ENCODE data around the gene PDLIM1. TPM values are rescaled to one million over a fixed set of nuclear protein-coding genes. Genes with fewer than 3 reads are reported as not detected.
A peak's percentile ranks its signal among the peaks of the same experiment; 100 is the strongest.

PDLIM1 gene
- total and polyA plus RNA-seq, 11 donors: 225 to 434 (median 330) TPM

DNA sequence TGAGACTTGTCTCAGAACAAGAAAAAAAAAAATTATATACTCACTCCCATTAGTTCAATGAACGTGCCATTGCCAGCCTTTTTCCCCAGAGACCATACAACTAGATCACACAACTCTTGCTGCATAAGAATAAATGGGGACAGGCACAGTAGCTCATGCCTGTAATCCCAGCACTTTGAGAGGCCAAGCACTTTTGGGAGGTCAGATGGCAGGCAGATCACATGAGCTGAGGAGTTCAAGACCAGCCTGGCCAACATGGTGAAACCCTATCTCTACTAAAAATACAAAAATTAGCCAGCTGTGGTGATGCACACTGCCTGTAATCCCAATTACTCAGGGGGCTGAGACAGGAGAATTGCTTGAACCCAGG, 13.6 kb downstream of the PDLIM1 start:
- Histone ChIP-seq H3K36me3 (peaks cover 0 to 3% (median 0%) of the 10 kb centered on the region in 9 donors), H3K27me3 (no peaks in the 10 kb centered on the region), H3K9me3 (no peaks in the 10 kb centered on the region), H3K4me1 (peaks cover 18 to 100% (median 92%) of the 10 kb centered on the region in 12 donors), H3K27ac (peak overlapping the region in 11 of 12 donors; percentile 11 to 85 (median 74)), H3K4me3 (no peak overlapping the region)
- DNase-seq (no peak), ATAC-seq (no peak)
- intact Hi-C loops (cut with DNase I): no loop called here
- TF ChIP-seq, protein P1, sequence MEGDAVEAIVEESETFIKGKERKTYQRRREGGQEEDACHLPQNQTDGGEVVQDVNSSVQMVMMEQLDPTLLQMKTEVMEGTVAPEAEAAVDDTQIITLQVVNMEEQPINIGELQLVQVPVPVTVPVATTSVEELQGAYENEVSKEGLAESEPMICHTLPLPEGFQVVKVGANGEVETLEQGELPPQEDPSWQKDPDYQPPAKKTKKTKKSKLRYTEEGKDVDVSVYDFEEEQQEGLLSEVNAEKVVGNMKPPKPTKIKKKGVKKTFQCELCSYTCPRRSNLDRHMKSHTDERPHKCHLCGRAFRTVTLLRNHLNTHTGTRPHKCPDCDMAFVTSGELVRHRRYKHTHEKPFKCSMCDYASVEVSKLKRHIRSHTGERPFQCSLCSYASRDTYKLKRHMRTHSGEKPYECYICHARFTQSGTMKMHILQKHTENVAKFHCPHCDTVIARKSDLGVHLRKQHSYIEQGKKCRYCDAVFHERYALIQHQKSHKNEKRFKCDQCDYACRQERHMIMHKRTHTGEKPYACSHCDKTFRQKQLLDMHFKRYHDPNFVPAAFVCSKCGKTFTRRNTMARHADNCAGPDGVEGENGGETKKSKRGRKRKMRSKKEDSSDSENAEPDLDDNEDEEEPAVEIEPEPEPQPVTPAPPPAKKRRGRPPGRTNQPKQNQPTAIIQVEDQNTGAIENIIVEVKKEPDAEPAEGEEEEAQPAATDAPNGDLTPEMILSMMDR (IDR thresholded peaks at IDR 0.05): no peak
- no peak for TF ChIP-seq POLR2A (IDR thresholded peaks at IDR 0.05)
- 17 to 54% (median 29%) methylated on average over 1 of the region's 1 CpG for WGBS, 4 donors

DNA sequence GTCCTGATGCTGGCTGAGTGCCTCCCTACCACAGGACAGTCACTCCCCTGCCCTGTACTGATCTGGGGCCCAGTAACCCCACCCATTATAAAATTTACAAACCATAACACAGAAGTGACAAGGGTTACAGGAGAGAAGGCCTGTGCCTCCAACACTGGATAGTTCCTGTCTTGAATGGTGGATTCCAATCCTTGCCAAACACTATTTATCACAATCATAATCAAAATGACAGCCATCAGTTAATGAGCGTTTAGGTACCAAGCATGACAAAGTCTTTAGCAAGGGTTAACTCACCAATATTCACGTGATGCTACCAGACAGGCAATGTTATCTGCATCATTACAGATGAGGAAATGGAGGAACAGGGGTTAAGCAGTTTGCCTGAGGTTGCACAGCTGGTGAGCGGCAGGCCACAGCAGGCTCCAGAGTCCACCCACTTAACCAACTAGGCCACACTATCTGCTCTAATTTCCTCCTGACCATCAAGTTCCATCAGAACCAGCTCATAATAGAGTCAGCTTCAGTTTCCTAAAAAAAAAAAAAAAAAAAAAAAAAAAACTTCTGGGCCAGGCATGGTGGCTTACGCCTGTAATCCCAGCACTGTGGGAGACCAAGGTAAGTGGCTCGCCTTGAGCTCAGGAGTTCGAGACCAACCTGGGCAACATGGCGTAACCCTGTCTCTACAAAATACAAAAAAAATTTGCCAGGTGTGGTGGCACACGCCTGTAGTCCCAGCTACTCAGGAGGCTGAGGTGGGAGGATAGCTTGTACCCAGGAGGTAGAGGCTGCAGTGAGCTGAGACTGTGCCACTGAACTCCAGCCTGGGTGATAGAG, 14.2 kb downstream of the PDLIM1 start:
- Histone ChIP-seq H3K36me3 (peaks cover 0 to 2% (median 0%) of the 10 kb centered on the region in 9 donors), H3K27me3 (no peaks in the 10 kb centered on the region), H3K4me3 (no peak overlapping the region), H3K9me3 (no peaks in the 10 kb centered on the region), H3K4me1 (peaks cover 18 to 100% (median 88%) of the 10 kb centered on the region in 12 donors), H3K27ac (peak overlapping the region; percentile 44 to 88 (median 78))
- DNase-seq: no peak
- 71 to 77% (median 75%) methylated on average over 8 of the region's 8 CpGs for WGBS, 4 donors
- TF ChIP-seq, protein P1 (IDR thresholded peaks at IDR 0.05): no peak
- no peak for TF ChIP-seq POLR2A (IDR thresholded peaks at IDR 0.05)
- intact Hi-C loops (cut with DNase I): no loop called here
- ATAC-seq: peak; percentile 17 to 63 (median 50)

DNA sequence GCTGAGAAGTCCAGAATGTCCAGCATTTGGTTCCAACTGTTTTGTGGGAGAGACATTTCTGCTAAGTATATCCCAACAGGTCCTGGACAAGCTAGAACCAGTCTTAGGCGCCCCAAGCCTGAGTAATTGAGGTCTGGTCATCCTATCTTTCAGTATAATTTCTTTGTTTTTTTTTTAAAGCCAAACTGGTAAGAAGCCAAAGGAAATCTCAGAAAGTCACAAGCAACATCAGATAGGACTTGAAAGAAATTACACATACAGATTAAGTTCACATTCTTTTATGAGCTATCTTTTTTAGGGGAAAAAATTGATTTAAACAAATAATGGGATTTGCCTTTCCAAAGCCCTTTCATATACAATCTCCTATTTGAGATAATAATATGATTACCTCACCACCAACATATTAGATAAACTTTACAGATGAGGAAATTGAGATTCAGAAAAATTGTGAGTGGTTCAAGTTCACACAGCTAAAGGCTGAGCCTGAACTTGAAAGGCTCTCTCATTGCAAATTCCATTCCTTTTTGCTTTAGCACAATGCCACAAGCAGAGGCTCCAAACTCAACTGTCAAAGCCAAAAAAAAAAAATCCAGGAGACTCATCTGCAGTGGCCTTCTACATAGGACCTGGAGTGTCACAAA, 15.0 kb downstream of the PDLIM1 start:
- Histone ChIP-seq H3K4me3 (no peak overlapping the region), H3K27me3 (no peaks in the 10 kb centered on the region), H3K27ac (peak overlapping the region; percentile 44 to 88 (median 78)), H3K4me1 (peaks cover 18 to 95% (median 82%) of the 10 kb centered on the region in 12 donors), H3K9me3 (no peaks in the 10 kb centered on the region), H3K36me3 (peaks cover 0 to 10% (median 6%) of the 10 kb centered on the region in 9 donors)
- DNase-seq: no peak
- intact Hi-C loops (cut with DNase I): no loop called here
- no peak for TF ChIP-seq POLR2A (IDR thresholded peaks at IDR 0.05)
- TF ChIP-seq, protein P1 (IDR thresholded peaks at IDR 0.05): no peak
- peak in 1 of 4 donors; percentile 38 for ATAC-seq
- WGBS, 4 donors: 54 to 78% (median 65%) methylated on average over 1 of the region's 1 CpG
